Cardiac muscle cell (in vitro differentiated cells and primary cell): ENCODE measurements around the gene PLXNA2. TPM values are rescaled to one million over a fixed set of nuclear protein-coding genes. Genes with fewer than 3 reads are reported as not detected.
A peak's percentile ranks its signal among the peaks of the same experiment; 100 is the strongest.

Source experiments
- DNase-seq, 2 donors: peaks; one replicate each; pipeline versions ENCODE4 v3.0.0 to v3.0.0-alpha.2; 2010 to 2017; ENCODE audit warnings: low read depth in 1 of 2, low spot score in 1 of 2
- H3K27ac ChIP-seq: fragments of 200-600 bp; sonication (generic); 2 replicates; pipeline ENCODE4 v1.5.1; 2016
- H3K27me3 ChIP-seq: fragments of 200-600 bp; sonication (generic); 2 replicates; pipeline ENCODE4 v1.6.0; 2016; ENCODE audit warnings: control low read depth
- H3K36me3 ChIP-seq: fragments of 200-600 bp; sonication (generic); 2 replicates; pipeline ENCODE4 v1.5.1; 2016; ENCODE audit warnings: control low read depth
- H3K4me1 ChIP-seq: fragments of 200-600 bp; sonication (generic); 2 replicates; pipeline ENCODE4 v1.8.1; 2017; ENCODE audit warnings: low read depth, mild to moderate bottlenecking, mixed run types
- H3K4me3 ChIP-seq: fragments of 200-600 bp; sonication (generic); 2 replicates; pipeline ENCODE4 v1.5.1; 2016; ENCODE audit warnings: mild to moderate bottlenecking
- H3K9me3 ChIP-seq: fragments of 200-600 bp; sonication (generic); 2 replicates; pipeline ENCODE4 v1.5.1; 2017; ENCODE audit warnings: low read depth, mild to moderate bottlenecking, control low read depth
- polyA plus RNA-seq: library from polyadenylated mRNA; unstranded; fragments of >200 nt; fragmentation: Nextera tagmentation; extraction: Ambion mirVana; gene quantifications from 2 replicates; pipeline ENCODE4 v1.2.1, GENCODE V29; 2016
- total RNA-seq: library from RNA; depleted of rRNA; stranded (reverse); fragments of >200 nt; gene quantifications from 2 replicates; pipeline ENCODE4 v1.2.3, GENCODE V29; 2016
- TF ChIP-seq, protein P1 (sequence below): IDR thresholded peaks from 2 replicates; pipeline ENCODE4 v1.5.1; 2012; ENCODE audit warnings: low read depth, mild to moderate bottlenecking, low read length

Gene PLXNA2
- total and polyA plus RNA-seq, 2 experiments from 2014 or later = 23.2 to 55.3 TPM

DNA sequence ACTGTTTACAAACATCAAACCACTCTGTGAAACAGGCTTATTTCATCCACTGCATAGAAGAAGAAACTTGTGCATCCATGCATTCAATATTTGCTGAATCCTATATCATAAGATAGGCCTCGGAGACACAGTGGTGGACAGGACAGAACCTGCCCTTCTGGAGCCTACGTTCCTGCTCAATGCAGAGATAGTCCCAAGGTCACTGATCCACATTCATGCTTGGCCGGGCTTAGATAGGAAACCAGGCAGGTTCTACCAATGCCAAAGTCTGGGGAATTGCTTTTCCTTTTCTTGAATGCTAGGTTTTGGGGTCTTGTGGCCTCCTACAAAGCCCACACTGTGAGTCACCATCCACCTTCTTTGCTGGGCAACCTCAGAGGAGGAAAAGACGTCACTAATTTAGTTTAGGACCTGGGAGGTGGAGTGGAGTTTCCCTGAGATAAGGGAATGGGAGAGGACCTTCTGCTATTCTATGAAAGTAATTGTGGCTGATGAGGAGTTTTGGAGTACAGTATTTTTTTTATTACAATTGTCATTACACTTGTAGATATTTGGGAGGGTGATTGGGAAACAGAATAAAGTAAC lies 233.6 kb downstream of the PLXNA2 start:
- Histone ChIP-seq H3K27me3 (no peaks in the 10 kb centered on the region), H3K36me3 (no peaks in the 10 kb centered on the region), H3K4me1 (peaks cover 6% of the 10 kb centered on the region), H3K9me3 (no peaks in the 10 kb centered on the region), H3K4me3 (no peak overlapping the region), H3K27ac (no peak overlapping the region)
- TF ChIP-seq, protein P1, sequence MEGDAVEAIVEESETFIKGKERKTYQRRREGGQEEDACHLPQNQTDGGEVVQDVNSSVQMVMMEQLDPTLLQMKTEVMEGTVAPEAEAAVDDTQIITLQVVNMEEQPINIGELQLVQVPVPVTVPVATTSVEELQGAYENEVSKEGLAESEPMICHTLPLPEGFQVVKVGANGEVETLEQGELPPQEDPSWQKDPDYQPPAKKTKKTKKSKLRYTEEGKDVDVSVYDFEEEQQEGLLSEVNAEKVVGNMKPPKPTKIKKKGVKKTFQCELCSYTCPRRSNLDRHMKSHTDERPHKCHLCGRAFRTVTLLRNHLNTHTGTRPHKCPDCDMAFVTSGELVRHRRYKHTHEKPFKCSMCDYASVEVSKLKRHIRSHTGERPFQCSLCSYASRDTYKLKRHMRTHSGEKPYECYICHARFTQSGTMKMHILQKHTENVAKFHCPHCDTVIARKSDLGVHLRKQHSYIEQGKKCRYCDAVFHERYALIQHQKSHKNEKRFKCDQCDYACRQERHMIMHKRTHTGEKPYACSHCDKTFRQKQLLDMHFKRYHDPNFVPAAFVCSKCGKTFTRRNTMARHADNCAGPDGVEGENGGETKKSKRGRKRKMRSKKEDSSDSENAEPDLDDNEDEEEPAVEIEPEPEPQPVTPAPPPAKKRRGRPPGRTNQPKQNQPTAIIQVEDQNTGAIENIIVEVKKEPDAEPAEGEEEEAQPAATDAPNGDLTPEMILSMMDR = no peak
- DNase-seq = no peak

DNA sequence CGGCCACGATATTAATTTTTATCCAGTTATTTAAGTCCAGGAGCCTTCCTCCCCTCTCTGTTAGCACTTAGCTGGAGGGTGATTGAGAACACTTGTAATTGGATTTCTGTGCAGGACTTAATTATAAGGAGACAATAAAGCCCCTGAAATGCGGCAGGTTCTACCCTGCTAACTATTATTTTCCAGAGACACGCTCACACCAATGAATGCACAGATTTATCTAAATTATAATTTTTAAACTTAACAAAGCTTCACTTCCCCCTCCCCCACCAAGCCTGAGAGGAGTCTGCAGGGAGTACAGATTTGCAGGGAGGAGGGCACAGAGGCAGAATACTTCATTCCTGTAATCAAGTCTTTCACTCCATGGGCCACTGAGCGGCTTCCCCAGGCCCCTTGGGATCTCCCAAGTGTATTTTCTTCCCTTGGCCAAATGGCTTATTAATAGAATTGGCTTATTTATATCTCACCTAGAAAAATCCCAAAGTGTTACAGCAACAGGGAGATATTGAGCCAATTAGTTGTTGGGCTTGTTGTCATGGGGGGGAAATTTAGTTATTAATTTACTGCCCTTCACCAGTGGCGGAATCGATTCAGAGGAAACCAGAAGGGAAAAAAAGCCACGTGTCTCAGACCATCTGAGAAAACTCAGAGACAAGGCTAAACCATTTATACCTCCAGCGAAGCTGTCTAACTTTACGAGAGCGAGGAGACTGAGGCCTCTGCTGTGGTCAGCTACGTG lies 234.3 kb downstream of the PLXNA2 start:
- no peak overlapping the region for H3K27ac ChIP-seq
- no peaks in the 10 kb centered on the region for H3K36me3 ChIP-seq
- no peaks in the 10 kb centered on the region for H3K9me3 ChIP-seq
- no peak overlapping the region for H3K4me3 ChIP-seq
- H3K27me3 ChIP-seq = no peaks in the 10 kb centered on the region
- TF ChIP-seq, protein P1 = no peak
- no peaks in the 10 kb centered on the region for H3K4me1 ChIP-seq
- DNase-seq = no peak

DNA sequence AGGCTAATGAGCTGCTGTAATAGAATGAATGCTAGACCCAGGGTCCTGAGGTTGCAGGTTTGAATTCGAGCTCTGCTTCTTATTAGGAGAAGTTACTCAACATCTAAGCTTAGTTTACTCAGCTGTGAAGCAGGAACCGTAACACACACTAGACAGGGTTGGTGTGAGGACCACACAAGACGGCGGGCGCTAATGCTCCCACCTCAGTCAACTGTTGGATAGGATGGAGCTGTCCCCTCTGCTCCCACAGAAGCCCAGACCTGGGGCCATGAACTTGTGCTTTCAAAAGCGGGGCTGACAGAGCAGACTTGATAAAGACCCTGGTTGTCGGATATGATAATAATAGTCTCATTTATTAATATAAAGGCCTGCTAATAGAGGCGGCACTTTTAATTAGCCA lies 234.9 kb downstream of the PLXNA2 start:
- Histone ChIP-seq H3K27ac (no peak overlapping the region), H3K9me3 (no peaks in the 10 kb centered on the region), H3K27me3 (no peaks in the 10 kb centered on the region), H3K36me3 (no peaks in the 10 kb centered on the region), H3K4me1 (no peaks in the 10 kb centered on the region), H3K4me3 (no peak overlapping the region)
- TF ChIP-seq, protein P1 = no peak
- DNase-seq = no peak

DNA sequence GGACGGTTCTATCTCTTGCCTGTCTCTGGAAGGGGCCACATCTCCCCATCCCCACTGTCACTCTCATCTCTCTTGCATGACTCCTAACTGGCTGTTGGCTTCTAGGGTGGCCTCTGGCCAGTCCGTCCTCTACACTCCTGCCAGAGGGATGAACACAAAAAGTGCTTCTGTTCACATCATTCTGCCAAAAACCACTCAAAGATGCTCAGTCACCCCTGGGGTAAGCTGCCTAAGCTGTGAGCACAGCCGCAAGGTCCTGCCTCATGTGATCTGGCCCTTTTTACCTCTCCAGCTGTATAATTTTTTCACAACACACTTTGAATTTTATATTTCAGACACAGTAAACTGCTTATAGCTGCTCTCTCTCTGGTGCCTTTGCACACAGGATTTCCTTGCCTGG lies 235.7 kb downstream of the PLXNA2 start:
- Histone ChIP-seq H3K27ac (no peak overlapping the region), H3K4me3 (no peak overlapping the region), H3K36me3 (no peaks in the 10 kb centered on the region), H3K4me1 (no peaks in the 10 kb centered on the region), H3K9me3 (no peaks in the 10 kb centered on the region), H3K27me3 (no peaks in the 10 kb centered on the region)
- DNase-seq = no peak
- TF ChIP-seq, protein P1 = no peak

DNA sequence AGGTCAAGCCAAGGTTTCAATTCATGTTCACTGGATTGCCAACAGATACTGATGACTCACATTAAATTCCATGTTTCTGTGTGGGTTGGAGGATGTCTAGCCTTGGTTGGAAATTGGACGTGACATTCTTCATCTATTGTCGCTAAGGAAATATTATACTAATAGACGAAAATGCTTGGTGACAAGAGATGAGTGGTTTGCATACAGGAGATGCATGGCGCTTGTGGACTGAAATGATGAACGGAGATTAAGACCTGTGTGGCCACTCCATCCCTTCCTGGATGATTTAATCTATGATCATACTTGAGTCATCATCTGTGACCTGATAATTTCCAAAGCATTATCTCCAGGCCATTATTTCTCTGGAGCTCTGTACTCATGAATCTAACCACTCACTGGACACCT lies 236.2 kb downstream of the PLXNA2 start:
- no peaks in the 10 kb centered on the region for H3K36me3 ChIP-seq
- TF ChIP-seq, protein P1 = no peak
- H3K4me1 ChIP-seq = no peaks in the 10 kb centered on the region
- no peak overlapping the region for H3K4me3 ChIP-seq
- H3K27ac ChIP-seq = no peak overlapping the region
- H3K27me3 ChIP-seq = no peaks in the 10 kb centered on the region
- peak in 1 of 2 donors; percentile 75 for DNase-seq
- H3K9me3 ChIP-seq = no peaks in the 10 kb centered on the region
